ENCODE results near the gene TIGD1. TPM values are rescaled to one million over a fixed set of nuclear protein-coding genes. Genes with fewer than 3 reads are reported as not detected.

TIGD1 gene
- total RNA-seq, 4 donors from 2014 or later = 6.7 to 11.6 (median 6.9) TPM

GRCh38 chr2:232541195-232541960, 9.0 kb downstream of the TIGD1 start:
- 78 to 81% methylated on average over 13 to 18 of the region's 19 CpGs for WGBS, 2 donors
- Histone ChIP-seq H3K9me3 (no peaks in the 10 kb centered on the region), H3K27ac (no peak overlapping the region), H3K36me3 (no peaks in the 10 kb centered on the region), H3K4me1 (no peaks in the 10 kb centered on the region), H3K27me3 (no peaks in the 10 kb centered on the region), H3K4me3 (replicated peaks in 1 of 3) (no peak overlapping the region)
- intact Hi-C loops (cut with DNase I) = no loop called here
- no peak for DNase-seq
- TF ChIP-seq CTCF (IDR thresholded peaks at IDR 0.05) (no peak), POLR2A (IDR thresholded peaks at IDR 0.05) (no peak)

- WGBS, 2 donors = 79 to 84% methylated on average over 14 to 15 of the region's 17 CpGs
- no peaks in the 10 kb centered on the region for H3K27me3 ChIP-seq
- no peak overlapping the region for H3K27ac ChIP-seq
- H3K36me3 ChIP-seq = no peaks in the 10 kb centered on the region
- no peaks in the 10 kb centered on the region for H3K4me1 ChIP-seq
- intact Hi-C loops (cut with DNase I) = no loop called here
- H3K4me3 ChIP-seq (replicated peaks in 1 of 3) = no peak overlapping the region
- H3K9me3 ChIP-seq = no peaks in the 10 kb centered on the region
- no peak for TF ChIP-seq POLR2A (IDR thresholded peaks at IDR 0.05)
- TF ChIP-seq CTCF (IDR thresholded peaks at IDR 0.05) = no peak
- DNase-seq = no peak
These were observed 9.8 kb downstream of the TIGD1 start for GRCh38 chr2:232540441-232541041.

- no peaks in the 10 kb centered on the region for H3K4me1 ChIP-seq
- no peak within 1 kb of the TSS for H3K4me3 ChIP-seq (replicated peaks in 1 of 3)
- intact Hi-C loops (cut with DNase I) = no loop called here
- DNase-seq = no peak
- no peak for TF ChIP-seq POLR2A (IDR thresholded peaks at IDR 0.05)
- no peak for TF ChIP-seq CTCF (IDR thresholded peaks at IDR 0.05)
- no peak within 1 kb of the TSS for H3K27ac ChIP-seq
- no peaks in the 10 kb centered on the region for H3K9me3 ChIP-seq
- 45 to 53% methylated on average over 17 to 19 of the region's 23 CpGs for WGBS, 2 donors
- no peaks in the 10 kb centered on the region for H3K36me3 ChIP-seq
- no peaks in the 10 kb centered on the region for H3K27me3 ChIP-seq
These were observed 10.8 kb downstream of the TIGD1 start, which contains the start of gene CHRNG for GRCh38 chr2:232539298-232540231. CHRNG (plus strand) TSS chr2:232539692; CDS start chr2:232539748, 56 bp downstream.

- no peak for DNase-seq
- no peak for TF ChIP-seq POLR2A (IDR thresholded peaks at IDR 0.05)
- no peaks in the 10 kb centered on the region for H3K4me1 ChIP-seq
- intact Hi-C loops (cut with DNase I) = no loop called here
- no peaks in the 10 kb centered on the region for H3K9me3 ChIP-seq
- H3K27ac ChIP-seq = no peak overlapping the region
- H3K4me3 ChIP-seq (replicated peaks in 1 of 3) = no peak overlapping the region
- H3K36me3 ChIP-seq = no peaks in the 10 kb centered on the region
- 24 to 30% methylated on average over 4 of the region's 4 CpGs for whole genome bisulfite sequencing, 2 donors
- no peaks in the 10 kb centered on the region for H3K27me3 ChIP-seq
These were observed 11.7 kb downstream of the TIGD1 start for GRCh38 chr2:232538671-232539070.

GRCh38 chr2:232537499-232537898, 12.9 kb downstream of the TIGD1 start:
- Histone ChIP-seq H3K9me3 (no peaks in the 10 kb centered on the region), H3K4me3 (replicated peaks in 1 of 3) (no peak overlapping the region), H3K27ac (no peak overlapping the region), H3K27me3 (no peaks in the 10 kb centered on the region), H3K4me1 (no peaks in the 10 kb centered on the region), H3K36me3 (no peaks in the 10 kb centered on the region)
- no peak for TF ChIP-seq POLR2A (IDR thresholded peaks at IDR 0.05)
- TF ChIP-seq CTCF (IDR thresholded peaks at IDR 0.05) = no peak
- WGBS, 2 donors = 82 to 88% methylated on average over 4 of the region's 4 CpGs
- intact Hi-C loops (cut with DNase I) = no loop called here
- no peak for DNase-seq
